GM12892 (cell line): ENCODE results near the gene ZNF57. TPM values are rescaled to one million over a fixed set of nuclear protein-coding genes. Genes with fewer than 3 reads are reported as not detected.

Experiments
- DNase-seq: peaks from one replicate; pipeline ENCODE4 v3.0.0; 2011; ENCODE audit not compliant: insufficient read length
- FAIRE-seq: peaks from 2 replicates; lab custom pipeline; 2011; peaks lifted over from hg19 to GRCh38; lab: Jason Lieb, UNC
- POLR2A ChIP-seq: IDR thresholded peaks from 2 replicates; pipeline ENCODE4 v1.6.1; 2011; ENCODE audit warnings: low read depth, low read length, control low read depth
- POLR2AphosphoS5 ChIP-seq: IDR thresholded peaks from 2 replicates; pipeline ENCODE4 v1.6.1; 2011; ENCODE audit warnings: low read depth, low read length, control low read depth
- TAF1 ChIP-seq: IDR thresholded peaks from 2 replicates; pipeline ENCODE4 v1.6.1; 2011; ENCODE audit warnings: low read depth, mild to moderate bottlenecking, control low read depth, low read length, borderline replicate concordance
- polyA plus RNA-seq: library from polyadenylated mRNA; unstranded; fragments of >200 nt; gene quantifications from one replicate; pipeline ENCODE4 v1.2.1, GENCODE V29; 2012; ENCODE audit warnings: missing spikeins, inconsistent platforms; ENCODE audit not compliant: missing spikeins

The ZNF57 gene
- 6.7 TPM for polyA plus RNA-seq

- FAIRE-seq (peak; percentile 94), DNase-seq (peak; percentile 98)
- TF ChIP-seq POLR2A (peak; percentile 71; the same call in 1 of the 2 replicates), POLR2AphosphoS5 (peak; percentile 53), TAF1 (0 out of 2 replicates have a peak, but pooled peaks have one; percentile 27)
Measured at GRCh38 chr19:2900296-2901252, at the start of gene ZNF57. TSS of gene ZNF57 (plus strand) at chr19:2900928. CDS start at chr19:2901046, 118 bp downstream.

- no peak for TF ChIP-seq POLR2A
- no peak for TF ChIP-seq POLR2AphosphoS5
- no peak for TF ChIP-seq TAF1
- no peak for DNase-seq
- FAIRE-seq, result no peak
Measured at GRCh38 chr19:2852598-2852997, 48.1 kb upstream of the ZNF57 start.

- TF ChIP-seq TAF1, result no peak
- no peak for TF ChIP-seq POLR2A
- TF ChIP-seq POLR2AphosphoS5, result no peak
- no peak for DNase-seq
- no peak for FAIRE-seq
Measured at GRCh38 chr19:2853015-2853606, 47.6 kb upstream of the ZNF57 start.

- no peak for FAIRE-seq
- no peak for TF ChIP-seq POLR2AphosphoS5
- no peak for TF ChIP-seq POLR2A
- no peak for TF ChIP-seq TAF1
- DNase-seq, result no peak
Measured at GRCh38 chr19:2854849-2855248, 45.9 kb upstream of the ZNF57 start.

- FAIRE-seq (no peak), DNase-seq (no peak)
- TF ChIP-seq POLR2A (no peak), TAF1 (no peak), POLR2AphosphoS5 (no peak)
Measured at GRCh38 chr19:2856457-2857050, 44.2 kb upstream of the ZNF57 start.

GRCh38 chr19:2858864-2859263 lies 41.9 kb upstream of the ZNF57 start:
- no peak for FAIRE-seq
- DNase-seq, result no peak

GRCh38 chr19:2863816-2864215 lies 36.9 kb upstream of the ZNF57 start:
- TF ChIP-seq POLR2A (no peak), POLR2AphosphoS5 (no peak), TAF1 (no peak)
- FAIRE-seq, result no peak
- DNase-seq, result no peak

More at GRCh38 chr19:2858864-2859263, 41.9 kb upstream of the ZNF57 start:
- no peak for TF ChIP-seq POLR2AphosphoS5

- FAIRE-seq, result no peak
- no peak for DNase-seq
- TF ChIP-seq TAF1, result no peak
- no peak for TF ChIP-seq POLR2AphosphoS5
- no peak for TF ChIP-seq POLR2A
Measured at GRCh38 chr19:2865334-2866100, 35.2 kb upstream of the ZNF57 start.

- DNase-seq (no peak), FAIRE-seq (no peak)
- TF ChIP-seq TAF1, result no peak
- TF ChIP-seq POLR2A, result no peak
Measured at GRCh38 chr19:2866495-2867024, 34.2 kb upstream of the ZNF57 start.
